ENCODE measurements around the gene MB21D2. TPM values are rescaled to one million over a fixed set of nuclear protein-coding genes. Genes with fewer than 3 reads are reported as not detected.

MB21D2 gene
- total RNA-seq, 4 donors from 2014 or later = 1.5 to 3.8 (median 2.7) TPM

GRCh38 chr3:192816351-192816750 lies 101.3 kb downstream of the MB21D2 start:
- in situ Hi-C loops (cut with MboI; ENCODE audit: low sequenced_read_pairs in 4 of 4) (loop anchor here in 3 of 4 donors (5.0 to 10.0 kb wide), 3 partner anchors 226 to 758 kb away; no protein-coding TSS in a partner anchor), intact Hi-C loops (cut with DNase I; ENCODE audit: low total_unique reads) (loop anchor here (2.0 to 5.0 kb wide), 2 partner anchors 100 to 756 kb away; partner anchors contain the start of gene MB21D2)
- Histone ChIP-seq H3K27ac (no peak overlapping the region), H3K4me1 (peaks cover 4 to 16% of the 10 kb centered on the region in 2 donors), H3K4me3 (no peak overlapping the region), H3K27me3 (no peaks in the 10 kb centered on the region), H3K9me3 (no peaks in the 10 kb centered on the region), H3K36me3 (no peaks in the 10 kb centered on the region)
- peak; percentile 58 to 76 (median 73) for TF ChIP-seq CTCF (IDR thresholded peaks at IDR 0.05 in 4 of 5, conservative IDR thresholded peaks at IDR 0.05 in 1 of 5)
- TF ChIP-seq POLR2A (IDR thresholded peaks at IDR 0.05) = no peak
- DNase-seq = no peak
- peak in 1 of 2 donors; percentile 45 for ATAC-seq

- peak in 1 of 2 donors; percentile 70 for ATAC-seq
- in situ Hi-C loops (cut with MboI; ENCODE audit: low sequenced_read_pairs in 4 of 4) (loop anchor here (5.0 to 10.0 kb wide), 4 partner anchors 229 to 762 kb away; no protein-coding TSS in a partner anchor), intact Hi-C loops (cut with DNase I; ENCODE audit: low total_unique reads) (no loop called here)
- Histone ChIP-seq H3K4me1 (peaks cover 0 to 2% of the 10 kb centered on the region in 2 donors), H3K27ac (no peak overlapping the region), H3K4me3 (no peak overlapping the region), H3K27me3 (no peaks in the 10 kb centered on the region), H3K36me3 (no peaks in the 10 kb centered on the region), H3K9me3 (no peaks in the 10 kb centered on the region)
- no peak for DNase-seq
- peak; percentile 31 to 62 (median 54) for TF ChIP-seq CTCF (IDR thresholded peaks at IDR 0.05 in 4 of 5, conservative IDR thresholded peaks at IDR 0.05 in 1 of 5)
- no peak for TF ChIP-seq POLR2A (IDR thresholded peaks at IDR 0.05)
These were observed 104.8 kb downstream of the MB21D2 start for GRCh38 chr3:192812743-192813383.

GRCh38 chr3:192805711-192806110 lies 111.9 kb downstream of the MB21D2 start:
- H3K27me3 ChIP-seq = no peaks in the 10 kb centered on the region
- H3K4me1 ChIP-seq = peaks cover 0 to 3% of the 10 kb centered on the region in 2 donors
- no peak for TF ChIP-seq CTCF (IDR thresholded peaks at IDR 0.05 in 4 of 5, conservative IDR thresholded peaks at IDR 0.05 in 1 of 5)
- TF ChIP-seq POLR2A (IDR thresholded peaks at IDR 0.05) = no peak
- DNase-seq (no peak), ATAC-seq (no peak)
- H3K27ac ChIP-seq = no peak overlapping the region
- no peaks in the 10 kb centered on the region for H3K36me3 ChIP-seq
- H3K9me3 ChIP-seq = no peaks in the 10 kb centered on the region
- in situ Hi-C loops (cut with MboI; ENCODE audit: low sequenced_read_pairs in 4 of 4) = loop anchor here in 2 of 4 donors (10.0 kb wide), 1 partner anchor 241 kb away; no protein-coding TSS in a partner anchor
- intact Hi-C loops (cut with DNase I; ENCODE audit: low total_unique reads) = no loop called here
- no peak overlapping the region for H3K4me3 ChIP-seq

GRCh38 chr3:192804502-192804901 lies 113.2 kb downstream of the MB21D2 start:
- ATAC-seq (no peak), DNase-seq (no peak)
- in situ Hi-C loops (cut with MboI; ENCODE audit: low sequenced_read_pairs in 4 of 4) = loop anchor here in 3 of 4 donors (5.0 to 10.0 kb wide), 2 partner anchors 237 to 240 kb away; no protein-coding TSS in a partner anchor
- intact Hi-C loops (cut with DNase I; ENCODE audit: low total_unique reads) = loop anchor here (5.0 kb wide), 1 partner anchor 337 kb away; no protein-coding TSS in a partner anchor
- Histone ChIP-seq H3K4me1 (peaks cover 0 to 3% of the 10 kb centered on the region in 2 donors), H3K36me3 (no peaks in the 10 kb centered on the region), H3K27ac (no peak overlapping the region), H3K9me3 (no peaks in the 10 kb centered on the region), H3K27me3 (no peaks in the 10 kb centered on the region), H3K4me3 (no peak overlapping the region)
- no peak for TF ChIP-seq POLR2A (IDR thresholded peaks at IDR 0.05)
- no peak for TF ChIP-seq CTCF (IDR thresholded peaks at IDR 0.05 in 4 of 5, conservative IDR thresholded peaks at IDR 0.05 in 1 of 5)

Data from gastrocnemius medialis (tissue), 4 donors.